ENCODE data around the gene SPATS2L.

DNA sequence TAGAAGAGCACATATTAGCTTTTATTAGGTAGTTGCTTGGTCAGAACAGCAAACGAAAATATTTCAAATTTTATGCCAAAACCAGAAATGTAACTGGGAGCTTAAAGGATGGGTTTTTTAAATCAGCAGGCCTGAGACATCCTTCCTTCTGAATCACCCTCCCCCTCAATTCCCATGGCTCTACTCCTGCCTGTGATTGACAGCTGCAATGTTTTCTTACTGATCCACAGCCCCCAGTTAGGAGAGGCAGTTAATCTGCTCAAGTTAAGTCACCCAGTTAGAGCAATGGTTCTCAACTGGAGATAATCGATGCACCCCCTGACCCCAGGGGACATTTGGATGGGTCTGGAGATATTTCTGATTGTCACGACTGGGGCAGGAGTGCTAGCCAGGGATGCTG is 178.4 kb downstream of the SPATS2L start:
- TF ChIP-seq POLR2AphosphoS5 (IDR thresholded peaks at IDR 0.05; ENCODE audit: low read depth, low read length) (no peak), TAF1 (IDR thresholded peaks at IDR 0.05; ENCODE audit: low read depth, low read length) (no peak), POLR2A (IDR thresholded peaks at IDR 0.05; ENCODE audit: low read depth, low read length) (no peak), POU2F2 (IDR thresholded peaks at IDR 0.05; ENCODE audit: low read depth, low read length) (no peak), PAX5 (IDR thresholded peaks at IDR 0.05; ENCODE audit: insufficient read depth, low read length, severe bottlenecking) (no peak)

All from GM12891 (cell line).